ENCODE results near the gene OR2AE1.
"Not testable (repeated sequence)": the region's sequence is repeated elsewhere in the genome, so short reads cannot be mapped to it uniquely, and the experiment has no call there.

OR2AE1 gene

GRCh38 chr7:99876933-99877332 is at the start of gene OR2AE1:
OR2AE1 (minus strand) TSS chr7:99877033; CDS start chr7:99877033, 0 bp downstream.
- no peak for DNase-seq

GRCh38 chr7:99926321-99926720 is 49.5 kb upstream of the OR2AE1 start:
- no peak for DNase-seq

DNA sequence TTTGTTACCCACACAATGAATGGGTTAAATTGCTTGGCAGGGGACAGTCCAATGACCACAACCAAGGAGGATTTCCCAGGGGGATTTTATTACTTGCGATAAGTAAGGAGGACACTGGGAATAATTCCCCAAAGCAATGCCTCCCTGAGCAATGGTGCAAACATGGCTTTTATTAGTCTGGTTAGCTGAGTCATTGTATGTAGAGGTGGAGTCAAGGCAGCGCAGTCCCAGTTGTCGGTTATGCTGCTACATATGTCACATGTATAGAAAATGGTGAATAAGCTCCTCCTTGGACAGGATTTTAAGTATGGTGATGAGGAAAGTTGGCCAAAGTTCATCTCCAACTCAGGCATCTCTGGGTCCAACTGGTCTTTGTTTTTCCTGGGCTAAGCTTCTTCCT is 46.4 kb upstream of the OR2AE1 start:
- DNase-seq, result no peak

- no peak for DNase-seq
These were observed 43.3 kb upstream of the OR2AE1 start for GRCh38 chr7:99920149-99920548.

DNA sequence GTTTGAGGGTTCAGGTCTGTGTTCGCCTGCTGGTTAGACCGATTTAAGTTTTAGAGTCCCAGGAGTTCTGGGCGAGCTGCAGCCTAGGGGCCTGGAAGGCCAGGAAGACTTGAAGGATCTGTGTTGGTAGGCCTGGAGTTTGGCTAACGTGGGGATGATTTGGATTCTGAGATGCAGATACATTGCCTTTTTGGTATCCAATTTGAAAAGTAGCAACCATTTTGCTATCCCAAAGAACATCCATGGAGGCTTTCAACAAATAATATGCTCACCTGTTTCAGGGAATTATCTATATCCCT is 42.9 kb upstream of the OR2AE1 start:
- no peak for DNase-seq

- peak; percentile 76 for DNase-seq
These were observed 42.4 kb upstream of the OR2AE1 start, which contains the start of gene TRIM4 for GRCh38 chr7:99918959-99919813. TRIM4 (minus strand) TSS chr7:99919530; CDS start chr7:99919401, 129 bp downstream.

- DNase-seq, result no peak
These were observed 34.1 kb upstream of the OR2AE1 start for GRCh38 chr7:99910976-99911375.

- DNase-seq, result no peak
These were observed 24.7 kb upstream of the OR2AE1 start for GRCh38 chr7:99901581-99901980.

DNA sequence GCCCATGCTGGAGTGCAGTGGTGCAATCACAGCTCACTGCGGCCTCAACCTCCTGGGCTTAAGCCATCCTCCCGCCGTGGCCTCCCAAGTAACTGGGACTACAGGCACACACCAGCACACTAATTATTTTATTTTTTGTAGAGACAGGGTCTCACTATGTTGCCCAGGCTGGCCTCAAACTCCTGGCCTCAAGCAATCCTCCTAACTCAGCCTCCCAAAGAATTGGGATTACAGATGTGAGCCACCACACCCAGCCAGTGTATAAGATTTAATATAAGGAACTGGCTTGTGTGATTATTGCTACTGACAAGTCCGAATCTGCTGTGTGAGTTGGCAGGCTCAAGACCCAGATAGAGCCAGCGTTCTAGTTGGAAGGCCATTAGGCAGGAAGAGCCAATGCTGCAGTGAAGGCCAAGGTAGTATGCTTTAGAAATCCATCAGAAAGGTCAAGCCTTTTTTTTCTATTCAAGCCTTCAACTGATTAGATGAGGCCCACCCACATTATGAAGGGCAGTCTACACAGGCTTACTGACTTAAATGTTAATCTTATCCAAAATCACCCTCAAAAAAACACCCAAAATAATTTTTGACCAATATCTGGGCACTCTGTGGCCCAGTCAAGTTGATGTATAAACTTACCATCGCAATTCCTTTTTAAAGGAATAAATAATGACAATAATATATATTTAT is 23.1 kb upstream of the OR2AE1 start:
- no peak for DNase-seq

DNA sequence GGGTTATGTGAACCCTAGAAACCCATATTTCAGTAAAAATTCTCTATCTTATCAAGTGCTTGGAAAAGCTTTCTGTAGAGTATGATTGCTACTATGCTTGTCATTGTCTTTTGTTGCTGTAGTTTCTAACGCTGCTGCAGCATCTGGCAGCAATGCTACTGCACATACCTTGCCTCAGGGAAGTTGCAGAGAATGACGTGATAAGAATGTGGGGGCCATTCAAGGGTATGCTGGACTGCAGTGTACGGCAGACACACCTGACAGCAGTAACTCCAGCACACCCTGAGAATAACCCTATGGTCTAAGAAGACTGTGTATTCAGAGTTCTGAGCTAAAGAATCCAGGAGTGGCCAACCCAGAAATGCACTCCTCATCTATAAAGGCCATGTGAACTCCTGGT is 22.0 kb upstream of the OR2AE1 start:
- no peak for DNase-seq

DNA sequence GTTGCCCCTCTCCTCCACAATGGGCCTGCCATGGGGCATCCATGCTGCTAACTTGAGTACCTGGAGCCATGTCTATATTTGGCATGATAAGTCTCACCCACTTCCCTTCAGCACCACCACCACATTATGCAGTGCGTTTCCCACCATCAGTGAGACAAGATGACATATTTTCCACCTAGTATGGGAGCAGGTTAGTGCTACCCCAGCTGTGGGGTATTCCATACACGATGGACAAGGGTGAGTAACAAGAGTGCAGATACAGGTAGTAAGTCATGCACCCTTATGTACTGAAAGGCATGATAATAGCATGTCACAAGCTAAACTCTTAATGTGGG is 21.2 kb upstream of the OR2AE1 start:
- no peak for DNase-seq

DNA sequence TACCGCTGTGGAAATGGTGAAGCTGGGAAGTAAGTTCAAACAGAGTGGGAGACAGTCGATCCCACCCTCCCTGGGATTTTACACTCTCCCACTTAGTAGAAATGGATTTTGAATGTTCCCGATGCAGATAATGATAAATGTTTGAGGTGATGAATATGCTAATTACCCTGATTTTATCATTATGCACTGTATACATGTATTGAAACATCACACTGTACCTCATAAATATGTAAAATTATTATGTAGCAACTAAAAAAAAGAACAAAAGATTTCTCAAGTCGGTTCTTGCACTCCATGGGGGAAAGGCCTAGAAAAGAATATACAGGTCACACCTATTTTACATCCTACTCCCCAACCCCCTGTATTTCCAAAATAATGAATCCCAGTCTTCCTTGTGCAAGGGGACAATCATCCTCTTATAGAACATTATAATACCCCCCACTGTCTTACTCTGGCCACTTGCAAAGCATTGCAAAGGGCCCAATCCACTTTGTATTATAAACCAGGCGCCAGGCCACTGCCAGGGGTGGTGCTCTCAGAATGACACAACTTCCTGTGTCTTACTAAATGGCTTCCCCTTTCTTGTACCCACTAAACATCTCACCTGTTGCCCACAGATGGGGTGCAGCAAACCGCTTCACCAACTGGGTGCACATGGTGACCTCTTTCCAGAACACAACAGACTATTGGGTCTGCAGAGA is 20.6 kb upstream of the OR2AE1 start:
- no peak for DNase-seq

GRCh38 chr7:99894738-99895137 is 17.9 kb upstream of the OR2AE1 start:
- DNase-seq, result no peak

DNA sequence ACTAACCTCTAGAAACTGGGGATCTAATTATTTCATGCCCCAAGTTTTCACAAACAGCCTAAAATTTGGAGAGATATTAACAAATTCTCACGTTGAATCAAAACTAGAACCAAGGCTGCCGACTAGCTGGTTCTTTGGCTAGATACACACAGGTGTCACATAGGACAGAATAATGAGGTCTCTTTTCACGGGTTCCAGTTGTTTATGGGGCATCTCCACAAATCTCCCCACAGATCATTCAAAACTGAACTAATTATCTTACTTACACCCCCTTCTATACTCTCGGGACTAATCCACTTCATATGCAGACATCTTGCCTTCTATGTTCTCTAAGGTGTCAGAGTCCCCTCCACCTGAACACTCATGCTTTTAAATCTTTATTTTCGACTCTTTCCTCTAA is 16.4 kb upstream of the OR2AE1 start:
- DNase-seq, result no peak

DNA sequence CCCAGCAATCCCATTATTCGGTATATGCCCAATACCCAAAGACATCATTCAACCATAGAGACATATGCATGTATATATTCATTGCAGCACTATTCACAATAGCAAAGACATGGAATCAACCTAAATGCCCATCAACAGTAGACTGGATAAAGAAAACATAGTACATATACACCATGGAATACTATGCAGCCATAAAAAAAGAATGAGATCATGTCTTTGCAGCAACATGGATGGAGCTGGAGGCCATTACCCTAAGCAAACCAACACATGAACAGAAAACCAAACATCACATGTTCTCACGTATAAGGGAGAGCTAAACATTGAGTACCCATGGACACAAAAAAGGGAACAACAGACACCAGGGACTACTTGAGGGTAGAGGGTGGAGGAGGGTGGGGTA is 13.5 kb upstream of the OR2AE1 start:
- not testable (repeated sequence) for DNase-seq

DNA sequence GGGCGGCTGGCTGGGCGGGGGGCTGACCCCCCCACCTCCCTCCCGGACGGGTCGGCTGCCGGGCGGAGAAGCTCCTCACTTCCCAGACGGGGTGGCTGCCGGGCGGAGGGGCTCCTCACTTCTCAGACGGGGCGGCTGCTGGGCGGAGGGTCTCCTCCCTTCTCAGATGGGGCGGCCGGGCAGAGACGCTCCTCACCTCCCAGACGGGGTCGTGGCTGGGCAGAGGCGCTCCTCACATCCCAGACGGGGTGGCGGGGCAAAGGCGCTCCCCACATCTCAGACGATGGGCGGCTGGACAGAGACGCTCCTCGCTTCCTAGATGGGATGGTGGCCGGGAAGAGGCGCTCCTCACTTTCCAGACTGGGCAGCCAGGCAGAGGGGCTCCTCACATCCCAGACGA is 11.5 kb upstream of the OR2AE1 start:
- not testable (repeated sequence) for DNase-seq

DNA sequence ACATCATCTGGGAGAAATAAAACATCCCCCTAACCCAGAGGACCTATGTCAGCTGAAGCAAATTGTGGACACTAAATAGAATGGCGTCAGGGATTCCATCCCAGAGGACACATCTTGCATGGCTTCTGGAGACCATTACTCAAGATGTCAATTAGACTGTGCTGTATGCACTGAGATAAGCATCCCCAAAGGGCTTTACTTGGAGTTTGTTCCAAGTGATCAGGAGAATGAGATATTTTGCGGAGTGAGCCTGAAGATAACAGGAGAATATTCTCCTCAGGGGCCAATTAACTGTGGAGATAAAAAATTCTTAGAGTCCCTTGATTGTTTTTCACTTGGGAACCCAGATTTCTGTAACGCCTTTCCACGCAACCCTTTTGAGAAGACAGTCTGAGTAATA is 4.5 kb upstream of the OR2AE1 start:
- DNase-seq, result no peak

GRCh38 chr7:99876491-99876890 is 342 bp downstream of the OR2AE1 start:
- DNase-seq, result no peak

DNA sequence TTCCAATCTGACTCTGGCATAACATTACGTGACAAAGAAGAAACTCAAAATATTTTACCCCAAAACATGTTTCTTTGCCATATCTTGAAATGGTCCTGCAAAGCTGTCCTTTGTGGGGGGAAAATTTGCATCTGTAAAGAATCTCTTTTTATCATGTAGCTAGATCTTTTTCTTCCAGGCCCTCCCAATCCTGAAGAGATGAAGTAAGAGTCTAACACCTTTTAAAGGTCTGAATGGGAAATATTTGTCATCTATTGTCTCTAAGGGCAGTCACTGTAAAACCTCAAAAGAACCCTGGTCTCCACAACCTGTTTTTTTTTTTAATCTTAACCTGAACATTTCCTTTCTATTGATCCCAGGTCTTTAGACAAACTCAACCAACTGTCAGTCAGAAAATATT is 8.6 kb downstream of the OR2AE1 start:
- no peak for DNase-seq

DNA sequence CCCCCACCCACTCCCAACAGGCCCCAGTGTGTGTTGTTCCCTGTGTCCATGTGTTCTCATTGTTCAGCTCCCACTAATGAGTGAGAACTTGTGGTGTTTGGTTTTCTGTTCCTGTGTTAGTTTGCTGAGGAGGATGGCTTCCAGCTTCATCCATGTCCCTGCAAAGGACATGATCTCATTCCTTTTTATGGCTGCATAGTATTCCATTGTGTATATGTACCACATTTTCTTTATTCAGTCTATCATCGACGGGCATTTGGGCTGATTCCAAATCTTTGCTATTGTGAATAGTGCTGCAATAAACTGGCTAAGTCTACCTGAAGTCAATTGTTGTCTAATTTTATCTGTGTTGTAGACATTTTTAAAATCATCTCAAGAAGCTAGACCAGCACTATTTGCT is 9.4 kb downstream of the OR2AE1 start:
- DNase-seq, result not testable (repeated sequence)

GRCh38 chr7:99863847-99864440 is 12.9 kb downstream of the OR2AE1 start:
- no peak for DNase-seq

GRCh38 chr7:99860281-99861127 is 16.3 kb downstream of the OR2AE1 start:
- no peak for DNase-seq

- DNase-seq, result no peak
These were observed 21.6 kb downstream of the OR2AE1 start for GRCh38 chr7:99855236-99855635.

Measured in NCI-H1417 treated with DMSO at 0.1 percent for 48 hours (cell line).